DND-41 (cell line): ENCODE measurements around the gene ASB12.

Experiments used
- ATAC-seq: fragments of 200-7000 bp; cut with Tn5 transposase; 3 replicates; pipeline ENCODE4 v1.9.1; 2021; ENCODE audit warnings: low read depth; ENCODE audit not compliant: insufficient read depth
- DNase-seq: peaks from one replicate; pipeline ENCODE4 v3.0.0-alpha.2; 2020
- H2AFZ ChIP-seq: 2 replicates; pipeline ENCODE4 v1.6.0; 2012; ENCODE audit warnings: low read depth, low read length
- H3K27ac ChIP-seq: 2 replicates; pipeline ENCODE4 v1.5.1; 2012; ENCODE audit warnings: low read length, inconsistent platforms
- H3K27me3 ChIP-seq: fragments of 200-600 bp; sonication (generic); 2 replicates; pipeline ENCODE4 v1.6.0; 2012; ENCODE audit warnings: low read length, mild to moderate bottlenecking, inconsistent platforms; ENCODE audit not compliant: insufficient read depth, poor library complexity
- H3K36me3 ChIP-seq: 2 replicates; pipeline ENCODE4 v1.5.1; 2012; ENCODE audit warnings: low read length, inconsistent platforms; ENCODE audit not compliant: insufficient read depth
- H3K4me1 ChIP-seq: 2 replicates; pipeline ENCODE4 v1.5.1; 2012; ENCODE audit warnings: mild to moderate bottlenecking, low read length; ENCODE audit not compliant: insufficient read depth
- H3K4me2 ChIP-seq: 2 replicates; pipeline ENCODE4 v1.6.0; 2012; ENCODE audit warnings: mild to moderate bottlenecking, moderate library complexity, low read length, inconsistent platforms; ENCODE audit not compliant: insufficient read depth
- H3K4me3 ChIP-seq, 2 experiments: fragments of 200-600 bp in 1 of 2; shearing (Covaris generic) in 1 of 2; 2 replicates each; pipeline ENCODE4 v1.5.1; 2012 to 2016; ENCODE audit warnings: inconsistent platforms in 2 of 2, low read length in 2 of 2, mild to moderate bottlenecking in 2 of 2, low read depth in 1 of 2, moderate library complexity in 1 of 2
- H3K79me2 ChIP-seq: 2 replicates; pipeline ENCODE4 v1.6.0; 2012; ENCODE audit warnings: low read length, inconsistent platforms; ENCODE audit not compliant: insufficient read depth
- H3K9ac ChIP-seq: 2 replicates; pipeline ENCODE4 v1.6.0; 2012; ENCODE audit warnings: low read depth, mild to moderate bottlenecking, inconsistent platforms, low read length, moderate library complexity
- H3K9me3 ChIP-seq: 2 replicates; pipeline ENCODE4 v1.5.1; 2012; ENCODE audit warnings: low read length, moderate library complexity, mild to moderate bottlenecking, inconsistent platforms; ENCODE audit not compliant: insufficient read depth, severe bottlenecking
- H4K20me1 ChIP-seq: 2 replicates; pipeline ENCODE4 v1.6.0; 2012; ENCODE audit warnings: low read length; ENCODE audit not compliant: insufficient read depth
- EZH2 ChIP-seq: IDR thresholded peaks from 3 replicates; pipeline ENCODE4 v1.6.1; 2012; ENCODE audit warnings: borderline replicate concordance, low read depth, mild to moderate bottlenecking, moderate library complexity, low read length, inconsistent platforms; ENCODE audit not compliant: severe bottlenecking
- TF ChIP-seq, protein P1 (sequence below): IDR thresholded peaks from 2 replicates; pipeline ENCODE4 v1.5.1; 2012; ENCODE audit warnings: borderline replicate concordance, low read length, moderate library complexity, mild to moderate bottlenecking; ENCODE audit not compliant: poor library complexity, severe bottlenecking; ENCODE audit errors: extremely low read depth

The ASB12 gene

DNA sequence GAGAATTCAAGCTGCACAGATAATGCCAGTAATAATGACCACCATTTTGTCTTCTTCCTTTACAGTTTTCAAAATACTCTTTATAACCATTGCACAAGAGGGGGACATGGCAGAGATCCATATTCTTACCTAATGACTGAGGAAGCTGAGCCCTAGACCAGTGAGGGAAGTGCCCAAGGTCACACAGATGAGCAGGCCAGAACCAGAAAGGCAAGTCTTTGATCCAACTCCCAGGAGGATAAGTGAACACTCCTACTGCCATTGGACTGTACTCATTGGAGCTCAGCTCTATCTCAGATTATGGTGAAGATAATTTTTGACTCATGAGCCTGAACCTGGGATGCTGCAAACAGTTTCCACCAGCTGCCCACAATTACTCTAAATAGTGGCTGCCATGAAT is 53.5 kb downstream of the ASB12 start:
- TF ChIP-seq, protein P1, sequence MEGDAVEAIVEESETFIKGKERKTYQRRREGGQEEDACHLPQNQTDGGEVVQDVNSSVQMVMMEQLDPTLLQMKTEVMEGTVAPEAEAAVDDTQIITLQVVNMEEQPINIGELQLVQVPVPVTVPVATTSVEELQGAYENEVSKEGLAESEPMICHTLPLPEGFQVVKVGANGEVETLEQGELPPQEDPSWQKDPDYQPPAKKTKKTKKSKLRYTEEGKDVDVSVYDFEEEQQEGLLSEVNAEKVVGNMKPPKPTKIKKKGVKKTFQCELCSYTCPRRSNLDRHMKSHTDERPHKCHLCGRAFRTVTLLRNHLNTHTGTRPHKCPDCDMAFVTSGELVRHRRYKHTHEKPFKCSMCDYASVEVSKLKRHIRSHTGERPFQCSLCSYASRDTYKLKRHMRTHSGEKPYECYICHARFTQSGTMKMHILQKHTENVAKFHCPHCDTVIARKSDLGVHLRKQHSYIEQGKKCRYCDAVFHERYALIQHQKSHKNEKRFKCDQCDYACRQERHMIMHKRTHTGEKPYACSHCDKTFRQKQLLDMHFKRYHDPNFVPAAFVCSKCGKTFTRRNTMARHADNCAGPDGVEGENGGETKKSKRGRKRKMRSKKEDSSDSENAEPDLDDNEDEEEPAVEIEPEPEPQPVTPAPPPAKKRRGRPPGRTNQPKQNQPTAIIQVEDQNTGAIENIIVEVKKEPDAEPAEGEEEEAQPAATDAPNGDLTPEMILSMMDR = no peak
- TF ChIP-seq EZH2 = no peak
- DNase-seq (no peak), ATAC-seq (no peak)
- Histone ChIP-seq H3K9me3 (no peaks in the 10 kb centered on the region), H3K36me3 (no peaks in the 10 kb centered on the region), H3K27me3 (no peaks in the 10 kb centered on the region), H3K4me1 (no peaks in the 10 kb centered on the region), H3K27ac (no peak overlapping the region), H4K20me1 (no peaks in the 10 kb centered on the region), H3K4me3 (no peak overlapping the region), H3K4me2 (no peak overlapping the region), H2AFZ (no peak overlapping the region), H3K9ac (no peak overlapping the region), H3K79me2 (no peaks in the 10 kb centered on the region)
